ENCODE measurements around the gene MSH6.

The MSH6 gene

GRCh38 chr2:47779426-47779790 is 3.5 kb upstream of the MSH6 start:
- DNase-seq (ENCODE audit: low read depth), result no peak

- DNase-seq (ENCODE audit: low read depth), result no peak
These were observed 619 bp upstream of the MSH6 start for GRCh38 chr2:47782381-47782670.

- DNase-seq (ENCODE audit: low read depth), result peak; percentile 47
These were observed 774 bp downstream of the MSH6 start for GRCh38 chr2:47783486-47784351.

- no peak for DNase-seq (ENCODE audit: low read depth)
These were observed 1.5 kb downstream of the MSH6 start for GRCh38 chr2:47784352-47784851.

- DNase-seq (ENCODE audit: low read depth), result no peak
These were observed 3.0 kb downstream of the MSH6 start for GRCh38 chr2:47785986-47786385.

GRCh38 chr2:47796090-47796697 is 13.2 kb downstream of the MSH6 start:
- no peak for DNase-seq (ENCODE audit: low read depth)

GRCh38 chr2:47798631-47799030 is 15.7 kb downstream of the MSH6 start:
- DNase-seq (ENCODE audit: low read depth), result no peak

GRCh38 chr2:47799031-47799609 is 16.2 kb downstream of the MSH6 start:
- DNase-seq (ENCODE audit: low read depth), result no peak

GRCh38 chr2:47801118-47801517 is 18.2 kb downstream of the MSH6 start:
- no peak for DNase-seq (ENCODE audit: low read depth)

GRCh38 chr2:47803363-47803762 is 20.4 kb downstream of the MSH6 start:
- DNase-seq (ENCODE audit: low read depth), result no peak

- no peak for DNase-seq (ENCODE audit: low read depth)
These were observed 20.8 kb downstream of the MSH6 start for GRCh38 chr2:47803770-47804169.

- DNase-seq (ENCODE audit: low read depth), result no peak
These were observed 22.9 kb downstream of the MSH6 start for GRCh38 chr2:47805850-47806249.

GRCh38 chr2:47808614-47809013 is 25.7 kb downstream of the MSH6 start:
- no peak for DNase-seq (ENCODE audit: low read depth)

GRCh38 chr2:47809903-47810302 is 27.0 kb downstream of the MSH6 start:
- DNase-seq (ENCODE audit: low read depth), result no peak

GRCh38 chr2:47810850-47811249 is 27.9 kb downstream of the MSH6 start:
- no peak for DNase-seq (ENCODE audit: low read depth)

- DNase-seq (ENCODE audit: low read depth), result no peak
These were observed 28.7 kb downstream of the MSH6 start for GRCh38 chr2:47811668-47812067.

- no peak for DNase-seq (ENCODE audit: low read depth)
These were observed 32.8 kb downstream of the MSH6 start for GRCh38 chr2:47815764-47816163.

GRCh38 chr2:47818777-47819176 is 35.8 kb downstream of the MSH6 start:
- no peak for DNase-seq (ENCODE audit: low read depth)

GRCh38 chr2:47819834-47820233 is 36.9 kb downstream of the MSH6 start:
- no peak for DNase-seq (ENCODE audit: low read depth)

- DNase-seq (ENCODE audit: low read depth), result no peak
These were observed 39.6 kb downstream of the MSH6 start for GRCh38 chr2:47822518-47822917.

- no peak for DNase-seq (ENCODE audit: low read depth)
These were observed 50.6 kb downstream of the MSH6 start for GRCh38 chr2:47833516-47833968.

- DNase-seq (ENCODE audit: low read depth), result no peak
These were observed 55.3 kb downstream of the MSH6 start for GRCh38 chr2:47838249-47838648.

- DNase-seq (ENCODE audit: low read depth), result no peak
These were observed 55.7 kb downstream of the MSH6 start for GRCh38 chr2:47838686-47839085.
